HepG2 (cell line): Measurements from ENCODE around the gene SSH3. TPM values are rescaled to one million over a fixed set of nuclear protein-coding genes. Genes with fewer than 3 reads are reported as not detected.

ENCODE experiments used
- ATAC-seq: fragments of 200-7000 bp; cut with Tn5 transposase; 3 replicates; pipeline ENCODE4 v1.9.1; 2020; ENCODE audit warnings: mild to moderate bottlenecking, moderate library complexity
- BruUV-seq: library from RNA; stranded (reverse); fragments of 400-500 nt; replicated peaks from 2 replicates; lab custom pipeline; 2021; lab: Mats Ljungman, UMichigan
- CTCF ChIA-PET: fragments of 300-600 bp; formaldehyde crosslinking; extraction: SDS; loops from one replicate; lab custom pipeline; 2021; ENCODE audit warnings: low total read pairs, inconsistent platforms, low intra/inter-chr PET ratio; lab: Yijun Ruan, JAX
- POLR2A ChIA-PET: fragments of 350-600 bp; sonication (Branson Sonifier 250); formaldehyde crosslinking; loops from one replicate; lab custom pipeline; 2020; ENCODE audit warnings: antibody characterized with exemption, inconsistent platforms; lab: Yijun Ruan, JAX
- DNase-seq: peaks from one replicate; pipeline ENCODE4 v3.0.0-alpha.2; 2015; ENCODE audit warnings: low spot score
- FAIRE-seq: peaks from 3 replicates; lab custom pipeline; 2011; peaks lifted over from hg19 to GRCh38; lab: Jason Lieb, UNC
- H2AFZ ChIP-seq: one replicate; pipeline ENCODE4 v1.6.1; 2011; ENCODE audit warnings: low read length, inconsistent platforms
- H3K27ac ChIP-seq: fragments of 300-600 bp; 3 replicates; pipeline ENCODE4 v1.8.0; 2011; ENCODE audit warnings: mixed run types, mild to moderate bottlenecking, mixed read lengths, low read length, inconsistent platforms; ENCODE audit not compliant: insufficient read depth; ENCODE audit errors: extremely low read length
- H3K27me3 ChIP-seq, 2 experiments: fragments of 200-600 bp in 1 of 2; 2 replicates in 1 of 2; 3 replicates in 1 of 2; pipeline versions ENCODE4 v1.6.0 to v1.8.0; 2011; ENCODE audit warnings: low read length in 2 of 2, mild to moderate bottlenecking in 2 of 2, moderate library complexity in 2 of 2, inconsistent platforms in 1 of 2; ENCODE audit not compliant: insufficient read depth in 2 of 2, control insufficient read depth in 1 of 2
- H3K36me3 ChIP-seq, 2 experiments: fragments of 200-600 bp in 1 of 2; replicated peaks in 1 of 2; 2 replicates in 1 of 2; 3 replicates in 1 of 2; pipeline versions ENCODE4 v1.5.1 to v1.8.0; 2011; ENCODE audit warnings: low read length in 2 of 2, inconsistent platforms in 1 of 2; ENCODE audit not compliant: insufficient read depth in 2 of 2, control insufficient read depth in 1 of 2
- H3K4me1 ChIP-seq: 2 replicates; pipeline ENCODE4 v1.5.1; 2012; ENCODE audit warnings: low read length, inconsistent platforms; ENCODE audit not compliant: insufficient read depth
- H3K4me2 ChIP-seq: 2 replicates; pipeline ENCODE4 v1.6.0; 2011; ENCODE audit warnings: low read depth, low read length, inconsistent platforms
- H3K4me3 ChIP-seq, 3 experiments: fragments of 200-600 bp in 1 of 3; sonication (generic), shearing (Covaris generic) in 1 of 3; replicated peaks in 1 of 3; 2 replicates each; pipeline ENCODE4 v1.5.1; 2011 to 2016; ENCODE audit warnings: low read length in 3 of 3, inconsistent platforms in 2 of 3, low read depth in 2 of 3, mild to moderate bottlenecking in 2 of 3, control low read depth in 1 of 3, mixed read lengths in 1 of 3; ENCODE audit not compliant: insufficient read depth in 1 of 3
- H3K79me2 ChIP-seq: one replicate; pipeline ENCODE4 v1.6.1; 2011; ENCODE audit warnings: low read length, inconsistent platforms; ENCODE audit not compliant: insufficient read depth
- H3K9ac ChIP-seq: 2 replicates; pipeline ENCODE4 v1.6.0; 2011; ENCODE audit warnings: mild to moderate bottlenecking, low read depth, low read length, inconsistent platforms; ENCODE audit not compliant: insufficient read depth
- H3K9me3 ChIP-seq: 2 replicates; pipeline ENCODE4 v1.5.1; 2012; ENCODE audit warnings: mild to moderate bottlenecking, low read length
- H4K20me1 ChIP-seq: 2 replicates; pipeline ENCODE4 v1.6.0; 2011; ENCODE audit warnings: inconsistent platforms, mild to moderate bottlenecking, low read length, moderate library complexity; ENCODE audit not compliant: insufficient read depth
- ATF6 ChIP-seq: sonication (generic); formaldehyde crosslinking; conservative IDR thresholded peaks from 2 replicates; pipeline ENCODE4 v1.4.0; 2020; ENCODE audit warnings: missing genetic modification reagents
- BATF2 ChIP-seq: sonication (generic); formaldehyde crosslinking; IDR thresholded peaks from 2 replicates; pipeline ENCODE4 v1.8.0; 2022; ENCODE audit warnings: mild to moderate bottlenecking, missing genetic modification reagents, moderate library complexity
- CHD4 ChIP-seq: fragments of 200-600 bp; sonication (generic); IDR thresholded peaks from 2 replicates; pipeline ENCODE4 v1.7.0; 2017; ENCODE audit warnings: mild to moderate bottlenecking, low read length, borderline replicate concordance
- DDIT3 ChIP-seq: sonication (generic); formaldehyde crosslinking; IDR thresholded peaks from 2 replicates; pipeline ENCODE4 v1.4.0; 2020; ENCODE audit warnings: mild to moderate bottlenecking, missing genetic modification reagents
- DPF2 ChIP-seq: sonication (generic); formaldehyde crosslinking; IDR thresholded peaks from 2 replicates; pipeline ENCODE4 v1.4.0; 2020; ENCODE audit warnings: mild to moderate bottlenecking, low read depth, missing genetic modification reagents, borderline replicate concordance
- FOXA3 ChIP-seq: IDR thresholded peaks from 2 replicates; pipeline ENCODE4 v1.6.1; 2016; ENCODE audit warnings: missing genetic modification reagents, missing compliant biosample characterization
- HES4 ChIP-seq: sonication (generic); formaldehyde crosslinking; IDR thresholded peaks from 2 replicates; pipeline ENCODE4 v1.9.0; 2021; ENCODE audit warnings: mild to moderate bottlenecking, missing genetic modification reagents, borderline replicate concordance
- HMG20B ChIP-seq: conservative IDR thresholded peaks from 2 replicates; pipeline ENCODE4 v1.6.1; 2016; ENCODE audit warnings: missing genetic modification reagents, missing compliant biosample characterization
- NFRKB ChIP-seq: fragments of 450-650 bp; IDR thresholded peaks from 2 replicates; pipeline ENCODE4 v1.6.1; 2017
- NR0B2 ChIP-seq: sonication (generic); formaldehyde crosslinking; IDR thresholded peaks from 2 replicates; pipeline ENCODE4 v1.4.0; 2020; ENCODE audit warnings: mild to moderate bottlenecking, missing genetic modification reagents
- SOX13 ChIP-seq, 3 experiments: fragments of 450-650 bp in 1 of 3; sonication (generic) in 1 of 3; formaldehyde crosslinking in 1 of 3; IDR thresholded peaks in 2 of 3; conservative IDR thresholded peaks in 1 of 3; 2 replicates each; pipeline versions ENCODE4 v1.5.0 to v1.6.1; 2016 to 2020; ENCODE audit warnings: antibody characterized with exemption in 1 of 3, mild to moderate bottlenecking in 1 of 3, missing compliant biosample characterization in 1 of 3, missing genetic modification reagents in 1 of 3, moderate library complexity in 1 of 3
- XRCC5 ChIP-seq: fragments of 200-400 bp; formaldehyde crosslinking; optimal IDR thresholded peaks from 2 replicates; pipeline ENCODE3; 2017; ENCODE audit warnings: mild to moderate bottlenecking, low read length
- ZBTB3 ChIP-seq: sonication (generic); formaldehyde crosslinking; IDR thresholded peaks from 2 replicates; pipeline ENCODE4 v1.4.0; 2020; ENCODE audit warnings: low read depth, mild to moderate bottlenecking, moderate library complexity, missing genetic modification reagents, borderline replicate concordance
- ZFP37 ChIP-seq: sonication (generic); formaldehyde crosslinking; IDR thresholded peaks from 2 replicates; pipeline ENCODE4 v1.4.0; 2020; ENCODE audit warnings: missing genetic modification reagents, borderline replicate concordance
- ZNF160 ChIP-seq: sonication (generic); formaldehyde crosslinking; IDR thresholded peaks from 2 replicates; pipeline ENCODE4 v1.8.0; 2022; ENCODE audit warnings: mild to moderate bottlenecking, inconsistent platforms, missing genetic modification reagents
- ZNF292 ChIP-seq: sonication (generic); formaldehyde crosslinking; IDR thresholded peaks from 2 replicates; pipeline ENCODE4 v1.8.1; 2022; ENCODE audit warnings: mild to moderate bottlenecking, low read depth, missing genetic modification reagents, borderline replicate concordance
- ZNF30 ChIP-seq: sonication (generic); formaldehyde crosslinking; IDR thresholded peaks from 2 replicates; pipeline ENCODE4 v1.5.0; 2020; ENCODE audit warnings: mild to moderate bottlenecking, missing genetic modification reagents
- ZNF331 ChIP-seq: sonication (generic); formaldehyde crosslinking; IDR thresholded peaks from 2 replicates; pipeline ENCODE4 v1.4.0; 2020; ENCODE audit warnings: missing genetic modification reagents
- ZNF367 ChIP-seq: sonication (generic); formaldehyde crosslinking; IDR thresholded peaks from 2 replicates; pipeline ENCODE4 v1.4.0; 2020; ENCODE audit warnings: missing genetic modification reagents, borderline replicate concordance
- ZNF747 ChIP-seq: sonication (generic); formaldehyde crosslinking; IDR thresholded peaks from 2 replicates; pipeline ENCODE4 v1.8.1; 2023; ENCODE audit warnings: missing genetic modification reagents, mild to moderate bottlenecking, borderline replicate concordance
- WGBS: methylation state at CpG from one replicate; pipeline ENCODE4 v1.1.6; 2017; ENCODE audit warnings: low lambda C conversion rate; 5-methylcytosine and 5-hydroxymethylcytosine counted together
- in situ Hi-C: cut with HindIII; loops from 2 replicates; pipeline ENCODE4 v1.10.0; 2017; ENCODE audit warnings: low pct_unique_long_range_greater_than_20kb; ENCODE audit not compliant: extremely low pct_ligation_motif_present
- intact Hi-C: fragments of 100-400 bp; cut with micrococcal nuclease; formaldehyde crosslinking; loops from one replicate; pipeline ENCODE4 v1.10.0; 2022; ENCODE audit not compliant: unreplicated experiment
- polyA plus RNA-seq, 8 experiments: library from polyadenylated mRNA; depleted of rRNA in 3 of 8; stranded (reverse) in 7 of 8; unstranded in 1 of 8; fragments of >200 nt; fragmentation: Illumina TruSeq in 4 of 8; extraction: Trizol in 4 of 8; gene quantifications; 2 replicates each; pipeline versions ENCODE4 v1.2.1 to v1.2.3, GENCODE V29; 2011 to 2016; ENCODE audit warnings: low read depth in 4 of 8, missing spikeins in 1 of 8, mixed read lengths in 1 of 8; ENCODE audit not compliant: insufficient read depth in 1 of 8
- total RNA-seq, 5 experiments: library from RNA; depleted of rRNA; stranded (reverse); fragments of >200 nt; fragmentation: Illumina TruSeq; extraction: Trizol; gene quantifications; 2 replicates each; pipeline ENCODE4 v1.2.3, GENCODE V29; 2016; ENCODE audit warnings: low read depth in 1 of 5

SSH3 gene
- total and polyA plus RNA-seq, 2 of the 13 experiments (the other 11 are each of a cell fraction or from before 2014, with no cell fraction given), result 12.4 to 18.8 TPM

- FAIRE-seq, result no peak
- intact Hi-C loops, result loop anchor here (1.0 kb wide), 1 partner anchor 23 kb away; no protein-coding TSS in a partner anchor
- peaks cover 13% of the 10 kb centered on the region for H3K79me2 ChIP-seq
- no peak for TF ChIP-seq ZNF292 (CRISPR knock-in tag)
- TF ChIP-seq CHD4, result no peak
- no peak for TF ChIP-seq NFRKB
- TF ChIP-seq HMG20B (CRISPR knock-in tag), result no peak
- no peak for TF ChIP-seq ZNF367 (CRISPR knock-in tag)
- no peak for TF ChIP-seq ZBTB3
- no peak for TF ChIP-seq SOX13 (IDR thresholded peaks at IDR 0.05)
- TF ChIP-seq SOX13 (CRISPR knock-in tag; conservative IDR thresholded peaks at IDR 0.05 in 1 of 2, IDR thresholded peaks at IDR 0.05 in 1 of 2), result no peak
- no peak for TF ChIP-seq DDIT3 (CRISPR knock-in tag)
- TF ChIP-seq ZNF30 (CRISPR knock-in tag), result no peak
- TF ChIP-seq FOXA3 (CRISPR knock-in tag), result no peak
- no peak for TF ChIP-seq ATF6
- TF ChIP-seq HES4, result peak; percentile 40; the same call in 1 of the 2 replicates
- no peak for TF ChIP-seq XRCC5
- TF ChIP-seq ZFP37 (CRISPR knock-in tag), result no peak
- TF ChIP-seq ZNF331 (CRISPR knock-in tag), result no peak
- no peak for TF ChIP-seq ZNF747
- TF ChIP-seq DPF2 (CRISPR knock-in tag), result no peak
- no peak for TF ChIP-seq NR0B2 (CRISPR knock-in tag)
- TF ChIP-seq BATF2 (CRISPR knock-in tag), result no peak
- TF ChIP-seq ZNF160 (CRISPR knock-in tag), result no peak
These were observed 13.5 kb upstream of the SSH3 start for GRCh38 chr11:67289651-67290479.

More at GRCh38 chr11:67289651-67290479, 13.5 kb upstream of the SSH3 start:
- no peaks in the 10 kb centered on the region for H4K20me1 ChIP-seq
- peak overlapping the region; percentile 69 to 80 (median 72) for H3K4me3 ChIP-seq
- WGBS, result 35% methylated on average over 15 of the region's 36 CpGs
- DNase-seq, result no peak
- H3K9me3 ChIP-seq, result no peaks in the 10 kb centered on the region
- no peaks in the 10 kb centered on the region for H3K27me3 ChIP-seq
- no peak overlapping the region for H2AFZ ChIP-seq
- peak overlapping the region; percentile 81 for H3K9ac ChIP-seq
- ChIA-PET POLR2A (interaction anchor here (1.7 to 7.7 kb wide), 5 partner anchors 14 to 102 kb away, joined by 4 to 66 read pairs (median 16); partner anchors contain the start of genes RAD9A and SSH3), CTCF (interaction anchor here (1.3 to 1.6 kb wide), 2 partner anchors 13 to 24 kb away, joined by 3 to 5 read pairs; partner anchors contain the start of genes GRK2 and SSH3)
- peak overlapping the region; percentile 88 for H3K4me2 ChIP-seq
- no TSS peak for BruUV-seq
- in situ Hi-C loops, result no loop called here
- H3K27ac ChIP-seq, result peak overlapping the region; percentile 51
- peaks cover 37% of the 10 kb centered on the region for H3K4me1 ChIP-seq
- peak; percentile 7 for ATAC-seq
- H3K36me3 ChIP-seq, result peaks cover 7 to 34% of the 10 kb centered on the region in 2 experiments; a peak in 4 of 5 replicates
